T-helper 2 cell (primary cell): Measurements from ENCODE around the gene APOBEC3A.
A peak's percentile ranks its signal among the peaks of the same experiment; 100 is the strongest.
"Not testable (repeated sequence)": the region's sequence is repeated elsewhere in the genome, so short reads cannot be mapped to it uniquely, and the experiment has no call there.

Source experiments
- DNase-seq, 5 experiments: peaks; one replicate each; pipeline versions ENCODE4 v3.0.0 to v3.0.0-alpha.2; 2012 to 2022

APOBEC3A gene

GRCh38 chr22:38960673-38961072, 3.3 kb downstream of the APOBEC3A start:
- not testable (repeated sequence) for DNase-seq

GRCh38 chr22:38963291-38963738, 5.9 kb downstream of the APOBEC3A start:
- DNase-seq = not testable (repeated sequence)

- no peak for DNase-seq
Observed at GRCh38 chr22:38963872-38964271, 6.5 kb downstream of the APOBEC3A start.

DNA sequence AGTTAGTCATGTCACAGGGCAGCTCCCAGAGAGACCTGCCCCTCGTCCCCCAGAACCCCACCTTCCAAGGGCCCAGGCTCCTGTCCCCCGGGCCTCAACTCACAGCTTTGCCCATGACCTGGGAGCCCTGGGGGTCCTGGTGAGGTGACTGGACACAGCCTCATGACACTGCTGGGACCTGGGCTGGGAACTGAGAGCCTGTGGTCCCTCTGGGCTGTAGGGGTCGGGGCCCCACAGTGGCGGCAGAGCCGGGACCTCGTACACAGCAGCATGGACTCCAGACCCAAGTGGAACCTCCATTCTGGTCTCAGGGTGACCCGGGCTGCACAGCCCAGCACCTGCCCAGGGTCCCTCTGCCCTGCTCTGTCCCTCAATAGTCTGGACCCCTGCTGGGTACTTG, 6.9 kb downstream of the APOBEC3A start:
- DNase-seq = no peak

DNA sequence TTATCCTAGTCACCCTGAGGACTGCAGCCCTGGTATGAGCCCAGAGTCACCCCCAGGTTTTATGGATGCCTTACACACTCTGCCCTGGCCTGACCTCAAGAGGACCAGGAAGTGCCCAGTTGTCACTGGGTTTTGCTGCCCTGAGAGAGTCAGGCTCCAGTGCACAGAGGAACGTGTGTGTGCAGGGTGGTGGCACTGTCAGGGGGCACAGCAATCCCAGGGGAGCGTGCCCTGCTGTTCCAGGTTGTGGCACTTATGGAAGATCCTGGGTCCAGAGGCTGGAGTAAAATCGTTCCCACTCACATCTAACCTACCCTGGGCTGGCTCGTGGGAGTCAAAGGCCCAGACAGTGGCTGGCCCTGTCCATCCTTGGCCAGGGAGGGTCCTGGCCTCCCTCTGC, 7.6 kb downstream of the APOBEC3A start:
- no peak for DNase-seq

DNA sequence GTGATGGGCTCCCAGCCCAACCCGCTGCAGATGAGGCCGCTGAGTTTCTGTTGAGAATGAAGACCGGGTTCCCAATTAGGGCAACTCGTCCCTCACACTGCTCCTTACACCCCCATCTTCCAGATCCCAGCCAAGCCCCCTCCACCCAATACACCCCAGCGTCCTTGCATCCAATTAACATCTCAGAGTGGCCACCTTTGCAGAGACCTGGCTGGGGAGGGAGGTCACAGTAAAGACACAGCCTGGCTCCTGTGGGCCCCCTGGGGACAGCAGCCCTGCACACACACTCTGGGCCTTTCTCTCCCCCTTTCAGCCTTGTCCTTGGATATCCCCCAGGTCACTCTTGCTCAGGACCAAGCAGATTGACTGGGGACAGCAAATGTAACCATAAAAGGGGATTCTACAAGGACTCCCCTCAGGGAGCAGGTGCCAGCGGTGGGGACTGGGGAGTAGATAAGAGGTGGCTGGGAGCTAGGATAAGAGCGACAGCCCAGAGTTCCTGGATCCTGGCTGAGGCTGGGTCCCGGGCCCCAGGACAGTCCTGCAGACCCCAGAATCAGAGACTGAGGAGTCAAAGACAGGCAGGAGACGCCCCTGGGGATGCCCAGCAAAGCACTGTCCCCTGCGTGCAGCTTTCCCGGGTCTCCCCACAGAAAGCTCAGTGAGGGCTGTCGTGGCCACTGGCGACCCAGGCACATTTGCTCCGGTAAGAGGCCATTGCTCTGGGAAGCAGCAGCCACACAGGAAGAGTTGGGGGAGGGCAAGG, 8.4 kb downstream of the APOBEC3A start:
- no peak for DNase-seq

DNA sequence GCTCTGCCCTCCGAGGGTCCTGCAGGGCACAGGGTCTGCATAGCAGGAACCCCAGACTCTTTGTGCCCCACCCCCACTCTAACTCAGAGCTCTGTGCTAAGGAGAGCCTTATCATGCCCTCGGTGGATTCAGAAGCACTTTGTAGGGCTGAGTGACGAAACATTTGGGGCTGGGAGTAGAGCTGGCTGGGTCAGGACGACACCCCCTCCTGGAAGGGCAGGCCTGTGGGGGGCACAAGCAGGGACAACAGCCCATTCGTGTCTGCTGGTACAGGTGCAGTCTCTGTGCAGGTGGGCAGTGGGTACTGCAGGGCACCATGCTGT, 8.9 kb downstream of the APOBEC3A start:
- no peak for DNase-seq

GRCh38 chr22:38966942-38967341, 9.5 kb downstream of the APOBEC3A start:
- no peak for DNase-seq

- no peak for DNase-seq
Observed at GRCh38 chr22:38967451-38968450, 10.3 kb downstream of the APOBEC3A start.

GRCh38 chr22:38968801-38969200, 11.4 kb downstream of the APOBEC3A start:
- no peak for DNase-seq

DNA sequence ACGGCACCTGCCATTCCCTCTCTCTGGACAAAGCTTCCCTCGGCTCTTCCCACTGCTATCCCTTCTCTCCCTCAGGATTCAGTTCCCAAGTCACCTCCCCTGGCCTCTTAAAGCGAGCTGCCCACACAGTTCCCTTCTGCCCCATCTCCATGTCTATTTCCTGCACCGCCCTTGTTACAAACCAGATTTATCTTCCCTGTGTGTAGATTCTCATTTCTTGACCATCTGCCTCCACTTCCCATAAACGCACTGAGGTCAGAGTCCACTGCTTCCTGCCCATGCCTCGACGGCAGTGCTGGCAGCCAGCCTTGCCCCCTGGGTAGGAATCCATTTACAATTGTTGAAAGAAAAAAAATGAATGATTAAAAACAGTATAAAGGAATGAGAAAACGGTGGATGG, 13.1 kb downstream of the APOBEC3A start:
- no peak for DNase-seq

DNA sequence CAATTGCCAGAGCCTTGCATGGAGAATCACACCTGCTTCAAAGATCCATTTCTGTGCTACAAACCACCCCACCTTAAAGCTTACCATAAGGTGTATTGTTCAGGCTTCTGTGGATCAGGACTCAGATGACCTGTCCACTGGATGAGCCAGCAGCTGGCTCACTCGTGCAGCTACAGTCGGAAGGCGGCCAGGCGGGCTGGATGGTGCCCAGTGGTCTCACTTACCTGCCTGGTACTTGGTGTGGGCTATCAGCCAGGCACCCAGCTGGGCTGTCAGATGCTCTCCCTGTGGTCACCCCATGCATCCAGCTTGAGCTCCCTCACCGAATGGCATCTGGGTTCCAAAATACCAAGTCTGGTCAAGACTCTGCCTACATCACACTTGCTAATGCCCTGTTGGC, 13.8 kb downstream of the APOBEC3A start:
- DNase-seq = no peak

DNA sequence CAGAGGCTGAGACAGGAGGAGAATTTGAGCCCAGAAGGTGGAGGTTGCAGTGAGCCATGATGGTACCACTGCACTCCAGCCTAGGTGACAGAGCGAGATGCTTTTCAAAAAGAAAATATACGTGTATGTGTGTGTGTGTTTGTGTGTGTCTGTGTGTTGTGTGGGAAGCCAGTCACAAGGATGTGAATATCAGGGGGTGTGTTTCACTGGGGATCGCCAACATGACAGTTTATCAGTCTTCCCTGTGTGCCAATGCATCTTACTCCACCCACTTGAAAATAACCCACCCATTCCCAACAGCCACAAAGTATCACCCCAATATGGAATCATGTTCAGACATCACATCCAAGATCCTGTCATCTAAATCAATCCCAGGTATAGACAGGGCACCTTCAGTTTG, 14.4 kb downstream of the APOBEC3A start:
- no peak for DNase-seq

- DNase-seq = no peak
Observed at GRCh38 chr22:38972558-38972957, 15.1 kb downstream of the APOBEC3A start.

- peak in 4 of 5 experiments; percentile 12 to 61 (median 28) for DNase-seq
Observed at GRCh38 chr22:38973289-38974169, 16.1 kb downstream of the APOBEC3A start.

DNA sequence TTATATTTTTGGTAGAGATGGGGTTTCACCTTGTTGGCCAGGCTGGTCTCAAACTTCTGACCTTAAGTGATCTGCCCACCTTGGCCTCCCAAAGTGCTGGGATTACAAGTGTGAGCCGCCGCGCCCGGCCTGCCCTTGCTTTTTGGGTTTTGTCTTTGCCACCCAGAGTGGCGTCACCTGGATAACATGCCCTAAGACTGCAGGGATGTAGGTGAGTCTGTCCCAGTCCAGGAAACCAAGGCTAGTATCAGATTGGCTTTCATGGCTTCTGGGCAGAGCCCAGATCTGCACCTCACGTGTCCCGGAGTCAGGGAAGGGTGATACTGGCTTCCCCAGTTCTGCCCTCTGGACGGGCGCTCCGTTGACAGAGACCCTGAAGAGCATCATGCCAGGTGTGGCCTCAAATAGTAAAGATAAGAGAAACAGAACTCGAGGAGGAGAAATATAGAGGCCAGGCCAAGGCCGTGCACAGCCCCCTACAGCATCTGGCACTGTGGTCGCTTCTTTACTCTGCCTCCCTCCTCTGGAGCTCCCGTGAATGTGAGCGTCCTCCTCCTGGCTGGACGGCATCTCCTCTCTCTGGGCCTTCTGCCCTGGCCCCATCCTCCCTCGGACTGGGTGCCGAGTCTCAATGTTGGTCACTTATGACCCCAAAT, 16.9 kb downstream of the APOBEC3A start:
- DNase-seq = no peak

GRCh38 chr22:38974826-38975175, 17.4 kb downstream of the APOBEC3A start:
- DNase-seq = no peak

DNA sequence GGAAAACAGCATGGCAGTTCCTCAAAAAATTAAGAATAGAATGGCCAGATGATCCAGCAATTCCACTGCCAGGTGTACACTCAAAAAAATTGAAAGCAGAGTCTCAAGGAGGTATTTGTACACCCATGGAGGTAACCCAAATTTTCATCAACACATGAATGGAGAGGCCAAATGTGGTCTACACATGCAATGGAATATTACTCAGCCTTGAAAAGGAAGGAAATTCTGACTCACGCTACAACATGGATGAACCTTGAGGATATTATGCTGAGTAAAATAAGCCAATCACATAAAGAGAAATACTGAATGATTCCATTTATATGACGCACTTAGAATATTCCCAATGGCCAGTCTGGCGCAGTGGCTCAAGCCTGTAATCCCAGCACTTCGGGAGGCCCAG, 19.9 kb downstream of the APOBEC3A start:
- not testable (repeated sequence) for DNase-seq

GRCh38 chr22:38980587-38980986, 23.2 kb downstream of the APOBEC3A start:
- DNase-seq = not testable (repeated sequence)

DNA sequence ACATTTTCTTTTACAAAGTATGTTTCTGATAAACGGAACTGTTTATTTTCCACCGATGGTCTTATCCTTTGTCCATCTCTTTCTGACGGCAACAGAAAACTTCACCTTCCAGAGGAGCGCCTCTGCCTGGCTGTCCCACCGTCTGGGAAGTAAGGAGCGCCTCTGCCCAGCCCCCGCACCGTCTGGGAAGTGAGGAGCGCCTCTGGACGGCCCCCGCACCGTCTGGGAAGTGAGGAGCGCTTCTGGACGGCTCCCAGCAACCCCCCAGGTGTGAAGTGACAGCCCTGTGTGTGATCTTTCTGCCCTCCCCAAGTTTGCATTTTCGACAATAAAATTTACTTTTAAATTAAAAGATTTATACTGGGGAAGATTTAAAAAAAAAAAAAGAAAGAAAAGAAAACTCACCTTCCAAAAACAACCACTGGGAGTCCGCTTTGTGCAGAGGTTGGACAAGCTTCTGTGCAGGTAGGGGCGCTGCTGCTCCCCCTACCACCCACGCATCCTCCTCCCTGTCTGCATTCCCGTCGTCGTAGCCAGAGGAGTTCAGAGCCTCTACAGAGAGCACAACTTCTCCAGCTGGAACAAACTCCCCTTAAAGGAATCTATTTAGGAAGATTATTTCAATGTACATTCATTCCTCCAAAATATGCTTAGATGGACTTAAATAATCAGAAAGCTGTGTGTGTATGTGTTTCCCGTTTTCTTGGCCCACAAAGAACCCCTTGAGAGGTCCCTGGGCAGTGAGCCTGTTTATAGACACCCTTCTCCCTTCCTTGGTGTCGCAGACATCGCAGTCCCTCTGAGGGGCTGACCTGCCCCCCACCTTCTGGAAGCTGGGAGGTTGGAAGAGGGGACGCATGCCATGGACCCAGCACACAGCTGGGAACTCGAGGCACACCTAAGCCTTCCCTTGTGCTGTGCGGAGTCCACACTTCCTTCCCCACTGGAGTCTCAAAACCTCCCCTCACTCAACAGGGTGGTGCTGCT, 23.9 kb downstream of the APOBEC3A start:
- peak in 1 of 5 experiments; percentile 29 for DNase-seq
